ENCODE results near the gene OR2AG2.

The OR2AG2 gene

GRCh38 chr11:6737872-6738466, 33.8 kb downstream of the OR2AG2 start:
- H3F3A ChIP-seq (ENCODE audit: control insufficient read depth, insufficient read depth) = no peaks in the 10 kb centered on the region
- H3K4me2 ChIP-seq (ENCODE audit: low read length) = no peak overlapping the region
- TF ChIP-seq EZH2phosphoT487 (IDR thresholded peaks at IDR 0.05; ENCODE audit: borderline replicate concordance, low read length) = no peak
- TF ChIP-seq, protein P1, sequence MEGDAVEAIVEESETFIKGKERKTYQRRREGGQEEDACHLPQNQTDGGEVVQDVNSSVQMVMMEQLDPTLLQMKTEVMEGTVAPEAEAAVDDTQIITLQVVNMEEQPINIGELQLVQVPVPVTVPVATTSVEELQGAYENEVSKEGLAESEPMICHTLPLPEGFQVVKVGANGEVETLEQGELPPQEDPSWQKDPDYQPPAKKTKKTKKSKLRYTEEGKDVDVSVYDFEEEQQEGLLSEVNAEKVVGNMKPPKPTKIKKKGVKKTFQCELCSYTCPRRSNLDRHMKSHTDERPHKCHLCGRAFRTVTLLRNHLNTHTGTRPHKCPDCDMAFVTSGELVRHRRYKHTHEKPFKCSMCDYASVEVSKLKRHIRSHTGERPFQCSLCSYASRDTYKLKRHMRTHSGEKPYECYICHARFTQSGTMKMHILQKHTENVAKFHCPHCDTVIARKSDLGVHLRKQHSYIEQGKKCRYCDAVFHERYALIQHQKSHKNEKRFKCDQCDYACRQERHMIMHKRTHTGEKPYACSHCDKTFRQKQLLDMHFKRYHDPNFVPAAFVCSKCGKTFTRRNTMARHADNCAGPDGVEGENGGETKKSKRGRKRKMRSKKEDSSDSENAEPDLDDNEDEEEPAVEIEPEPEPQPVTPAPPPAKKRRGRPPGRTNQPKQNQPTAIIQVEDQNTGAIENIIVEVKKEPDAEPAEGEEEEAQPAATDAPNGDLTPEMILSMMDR (IDR thresholded peaks at IDR 0.05; ENCODE audit: low read depth, low read length, poor library complexity, severe bottlenecking) = peak; percentile 72
- no peak overlapping the region for H3K4me3 ChIP-seq (ENCODE audit: low read length)
- H3K4me1 ChIP-seq (ENCODE audit: control insufficient read depth, low read length) = peaks cover 8% of the 10 kb centered on the region
- no peaks in the 10 kb centered on the region for H3K79me2 ChIP-seq (ENCODE audit: control insufficient read depth, low read length)
- no peaks in the 10 kb centered on the region for H3K36me3 ChIP-seq (ENCODE audit: control insufficient read depth, low read length)
- H3K9me3 ChIP-seq (ENCODE audit: control insufficient read depth, insufficient read depth, low read length) = no peaks in the 10 kb centered on the region
- H3K27ac ChIP-seq (ENCODE audit: low read depth, low read length) = no peak overlapping the region
- H3K9me2 ChIP-seq (replicated peaks; ENCODE audit: control insufficient read depth, low read length) = no peaks in the 10 kb centered on the region
- H3K27me3 ChIP-seq (ENCODE audit: control insufficient read depth, low read length) = 0 out of 2 replicates have a peak, but pooled peaks cover 2% of the 10 kb centered on the region
- H4K20me1 ChIP-seq (ENCODE audit: control insufficient read depth, insufficient read depth, low read depth, low read length) = no peaks in the 10 kb centered on the region

GRCh38 chr11:6736495-6737121, 35.2 kb downstream of the OR2AG2 start:
- H3K4me2 ChIP-seq (ENCODE audit: low read length) = no peak overlapping the region

DNA sequence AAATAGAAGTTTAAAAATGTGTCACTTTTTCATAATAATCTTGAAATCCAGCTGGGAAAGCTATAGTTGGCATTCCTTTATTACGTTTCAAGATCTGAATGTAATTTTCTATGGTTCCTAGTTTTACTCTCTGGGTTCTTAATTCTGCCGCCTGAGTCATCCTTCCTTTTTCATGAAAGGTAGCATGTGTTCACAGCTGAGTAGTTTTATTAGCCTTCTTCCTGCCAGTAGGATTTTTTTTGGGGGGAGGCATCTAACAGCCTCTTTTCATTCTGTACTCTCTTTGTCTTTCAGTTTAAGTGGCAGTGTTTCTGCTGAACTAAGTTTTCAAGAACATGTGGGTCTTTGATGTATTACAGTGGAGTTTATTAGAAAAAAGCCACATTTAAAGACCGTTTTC, 36.5 kb downstream of the OR2AG2 start:
- Histone ChIP-seq H3K9me2 (replicated peaks; ENCODE audit: control insufficient read depth, low read length) (no peaks in the 10 kb centered on the region), H3K4me3 (ENCODE audit: low read length) (no peak overlapping the region), H3K36me3 (ENCODE audit: control insufficient read depth, low read length) (no peaks in the 10 kb centered on the region), H3K4me2 (ENCODE audit: low read length) (no peak overlapping the region), H3K27ac (ENCODE audit: low read depth, low read length) (no peak overlapping the region), H4K20me1 (ENCODE audit: control insufficient read depth, insufficient read depth, low read depth, low read length) (no peaks in the 10 kb centered on the region), H3K9me3 (ENCODE audit: control insufficient read depth, insufficient read depth, low read length) (no peaks in the 10 kb centered on the region), H3K4me1 (ENCODE audit: control insufficient read depth, low read length) (peaks cover 8% of the 10 kb centered on the region), H3K79me2 (ENCODE audit: control insufficient read depth, low read length) (no peaks in the 10 kb centered on the region), H3F3A (ENCODE audit: control insufficient read depth, insufficient read depth) (no peaks in the 10 kb centered on the region), H3K27me3 (ENCODE audit: control insufficient read depth, low read length) (0 out of 2 replicates have a peak, but pooled peaks cover 2% of the 10 kb centered on the region)
- TF ChIP-seq, protein P1 (IDR thresholded peaks at IDR 0.05; ENCODE audit: low read depth, low read length, poor library complexity, severe bottlenecking) = no peak
- no peak for TF ChIP-seq EZH2phosphoT487 (IDR thresholded peaks at IDR 0.05; ENCODE audit: borderline replicate concordance, low read length)

More at GRCh38 chr11:6736495-6737121, 35.2 kb downstream of the OR2AG2 start:
- Histone ChIP-seq H3F3A (ENCODE audit: control insufficient read depth, insufficient read depth) (no peaks in the 10 kb centered on the region), H3K9me3 (ENCODE audit: control insufficient read depth, insufficient read depth, low read length) (no peaks in the 10 kb centered on the region), H4K20me1 (ENCODE audit: control insufficient read depth, insufficient read depth, low read depth, low read length) (no peaks in the 10 kb centered on the region), H3K4me3 (ENCODE audit: low read length) (no peak overlapping the region), H3K9me2 (replicated peaks; ENCODE audit: control insufficient read depth, low read length) (no peaks in the 10 kb centered on the region), H3K27ac (ENCODE audit: low read depth, low read length) (no peak overlapping the region), H3K4me1 (ENCODE audit: control insufficient read depth, low read length) (peaks cover 8% of the 10 kb centered on the region), H3K36me3 (ENCODE audit: control insufficient read depth, low read length) (no peaks in the 10 kb centered on the region), H3K27me3 (ENCODE audit: control insufficient read depth, low read length) (0 out of 2 replicates have a peak, but pooled peaks cover 2% of the 10 kb centered on the region), H3K79me2 (ENCODE audit: control insufficient read depth, low read length) (no peaks in the 10 kb centered on the region)
- TF ChIP-seq EZH2phosphoT487 (IDR thresholded peaks at IDR 0.05; ENCODE audit: borderline replicate concordance, low read length) = no peak
- TF ChIP-seq, protein P1 (IDR thresholded peaks at IDR 0.05; ENCODE audit: low read depth, low read length, poor library complexity, severe bottlenecking) = no peak
